Endothelial cell of umbilical vein (primary cell): ENCODE results near the gene HSD3B7. TPM values are rescaled to one million over a fixed set of nuclear protein-coding genes. Genes with fewer than 3 reads are reported as not detected.

ENCODE experiments used
- BruUV-seq: library from RNA; stranded (reverse); fragments of 400-500 nt; replicated peaks from 2 replicates; lab custom pipeline; 2021; lab: Mats Ljungman, UMichigan
- CTCF ChIA-PET: fragments of 300-600, 350-600 bp; sonication (Branson Sonifier 250); formaldehyde crosslinking; loops from one replicate; lab custom pipeline; 2021; ENCODE audit warnings: antibody characterized with exemption, inconsistent platforms; lab: Charles Lee
- POLR2A ChIA-PET: fragments of 300-600, 350-600 bp; sonication (Branson Sonifier 250); formaldehyde crosslinking; loops from one replicate; lab custom pipeline; 2021; ENCODE audit warnings: antibody characterized with exemption, inconsistent platforms; lab: Charles Lee
- DNase-seq: peaks from one replicate; pipeline ENCODE4 v3.0.0-alpha.2; 2011; ENCODE audit warnings: low read depth, low spot score
- FAIRE-seq: peaks from 2 replicates; lab custom pipeline; 2011; peaks lifted over from hg19 to GRCh38; lab: Jason Lieb, UNC
- H2AFZ ChIP-seq: 2 replicates; pipeline ENCODE4 v1.6.0; 2012; ENCODE audit warnings: low read depth, low read length, control low read depth, inconsistent platforms
- H3K27ac ChIP-seq: 2 replicates; pipeline ENCODE4 v1.5.1; 2011; ENCODE audit warnings: low read depth, mild to moderate bottlenecking, control low read depth, low read length, moderate library complexity; ENCODE audit not compliant: insufficient read depth
- H3K27me3 ChIP-seq, 2 experiments: 2 replicates each; pipeline versions ENCODE4 v1.6.0 to v1.6.1; 2011; ENCODE audit warnings: low read length in 2 of 2, mixed read lengths in 1 of 2; ENCODE audit not compliant: control insufficient read depth in 2 of 2, insufficient read depth in 2 of 2
- H3K36me3 ChIP-seq, 2 experiments: 2 replicates in 1 of 2; 3 replicates in 1 of 2; pipeline ENCODE4 v1.5.1; 2011; ENCODE audit warnings: low read length in 2 of 2, mild to moderate bottlenecking in 1 of 2, moderate library complexity in 1 of 2; ENCODE audit not compliant: control insufficient read depth in 2 of 2, insufficient read depth in 2 of 2; ENCODE audit errors: extremely low read depth in 1 of 2
- H3K4me1 ChIP-seq: 3 replicates; pipeline ENCODE4 v1.5.1; 2011; ENCODE audit warnings: mild to moderate bottlenecking, low read length; ENCODE audit not compliant: control insufficient read depth, insufficient read depth; ENCODE audit errors: extremely low read depth
- H3K4me2 ChIP-seq: 2 replicates; pipeline ENCODE4 v1.6.1; 2011; ENCODE audit warnings: low read length, control low read depth, mixed read lengths; ENCODE audit not compliant: insufficient read depth
- H3K4me3 ChIP-seq, 3 experiments: fragments of 200-600 bp in 1 of 3; sonication (generic), shearing (Covaris generic) in 1 of 3; replicated peaks in 1 of 3; 2 replicates each; pipeline ENCODE4 v1.5.1; 2011 to 2016; ENCODE audit warnings: control low read depth in 3 of 3, low read length in 3 of 3, mild to moderate bottlenecking in 2 of 3, inconsistent platforms in 1 of 3, low read depth in 1 of 3, moderate library complexity in 1 of 3; ENCODE audit not compliant: insufficient read depth in 1 of 3
- H3K79me2 ChIP-seq: 2 replicates; pipeline ENCODE4 v1.6.0; 2012; ENCODE audit warnings: low read length, inconsistent platforms; ENCODE audit not compliant: control insufficient read depth, insufficient read depth
- H3K9ac ChIP-seq: replicated peaks from 2 replicates; pipeline ENCODE3; 2011; ENCODE audit warnings: low read length, control low read depth; ENCODE audit not compliant: insufficient read depth; ENCODE audit errors: extremely low read depth
- H3K9me1 ChIP-seq: replicated peaks from 3 replicates; pipeline ENCODE4 v1.6.0; 2011; ENCODE audit warnings: mild to moderate bottlenecking, low read length; ENCODE audit not compliant: control insufficient read depth, insufficient read depth; ENCODE audit errors: extremely low read depth
- H3K9me3 ChIP-seq: replicated peaks from 2 replicates; pipeline ENCODE4 v1.5.1; 2012; ENCODE audit warnings: low read length, inconsistent platforms; ENCODE audit not compliant: control insufficient read depth, insufficient read depth
- H4K20me1 ChIP-seq: replicated peaks from 2 replicates; pipeline ENCODE3; 2011; ENCODE audit warnings: mild to moderate bottlenecking, low read length; ENCODE audit not compliant: control insufficient read depth, insufficient read depth; ENCODE audit errors: extremely low read depth
- CTCF ChIP-seq, 2 donors: IDR thresholded peaks; 1 replicate in 1 of 2; 2 replicates in 1 of 2; pipeline ENCODE4 v1.5.1; 2011; ENCODE audit warnings: low read length in 2 of 2, mild to moderate bottlenecking in 2 of 2, moderate library complexity in 2 of 2, control low read depth in 1 of 2, inconsistent platforms in 1 of 2, low read depth in 1 of 2; ENCODE audit not compliant: insufficient read depth in 1 of 2; ENCODE audit errors: extremely low read depth in 1 of 2
- EZH2 ChIP-seq: IDR thresholded peaks from 2 replicates; pipeline ENCODE4 v1.6.1; 2012; ENCODE audit warnings: borderline replicate concordance, low read depth, mild to moderate bottlenecking, moderate library complexity, low read length, inconsistent platforms; ENCODE audit not compliant: severe bottlenecking
- FOS ChIP-seq: IDR thresholded peaks from 2 replicates; pipeline ENCODE4 v1.6.1; 2011; ENCODE audit warnings: mild to moderate bottlenecking, low read length, moderate library complexity, borderline replicate concordance; ENCODE audit not compliant: insufficient read depth
- GATA2 ChIP-seq: IDR thresholded peaks from 2 replicates; pipeline ENCODE4 v1.7.0; 2011; ENCODE audit warnings: low read depth, mild to moderate bottlenecking, moderate library complexity, mixed read lengths, low read length; ENCODE audit not compliant: insufficient read length, insufficient read depth
- JUN ChIP-seq: IDR thresholded peaks from 2 replicates; pipeline ENCODE4 v1.6.1; 2011; ENCODE audit warnings: borderline replicate concordance, low read depth; ENCODE audit not compliant: insufficient read length, insufficient read depth
- MAX ChIP-seq: IDR thresholded peaks from 2 replicates; pipeline ENCODE4 v1.6.1; 2011; ENCODE audit not compliant: insufficient read depth, insufficient read length
- MYC ChIP-seq: IDR thresholded peaks from one replicate; pipeline ENCODE4 v1.6.1; 2011; ENCODE audit warnings: mild to moderate bottlenecking, low read depth, low read length
- POLR2A ChIP-seq: IDR thresholded peaks from 2 replicates; pipeline ENCODE4 v1.6.1; 2012; ENCODE audit warnings: low read depth, mild to moderate bottlenecking, control low read depth, low read length
- POLR2AphosphoS5 ChIP-seq: IDR thresholded peaks from 2 replicates; pipeline ENCODE4 v1.6.1; 2012; ENCODE audit warnings: low read depth, mild to moderate bottlenecking, control low read depth, low read length, moderate library complexity; ENCODE audit not compliant: insufficient read depth
- dilution Hi-C: fragments of 300-500 bp; cut with MboI; formaldehyde crosslinking; loops from one replicate; pipeline ENCODE4 v1.15.0; 2019; ENCODE audit warnings: low sequenced_read_pairs; ENCODE audit not compliant: extremely low pct_ligation_motif_present
- intact Hi-C: fragments of 100-400 bp; cut with micrococcal nuclease; formaldehyde crosslinking; loops from one replicate; pipeline ENCODE4 v1.10.0; 2022
- polyA plus RNA-seq, 4 experiments: library from polyadenylated mRNA; depleted of rRNA in 3 of 4; stranded (reverse) in 3 of 4; unstranded in 1 of 4; fragments of >200 nt; gene quantifications; 2 replicates each; pipeline versions ENCODE4 v1.2.1 to v1.2.3, GENCODE V29; 2011 to 2012; ENCODE audit warnings: missing spikeins in 1 of 4
- total RNA-seq: library from RNA; stranded (reverse); gene quantifications from 2 replicates; pipeline ENCODE4 v1.2.3, GENCODE V29; 2021

The HSD3B7 gene
- total and polyA plus RNA-seq, 2 donors (not counting 3 experiments of a cell fraction or from before 2014, with no cell fraction given) = 3.5 to 4.8 TPM

DNA sequence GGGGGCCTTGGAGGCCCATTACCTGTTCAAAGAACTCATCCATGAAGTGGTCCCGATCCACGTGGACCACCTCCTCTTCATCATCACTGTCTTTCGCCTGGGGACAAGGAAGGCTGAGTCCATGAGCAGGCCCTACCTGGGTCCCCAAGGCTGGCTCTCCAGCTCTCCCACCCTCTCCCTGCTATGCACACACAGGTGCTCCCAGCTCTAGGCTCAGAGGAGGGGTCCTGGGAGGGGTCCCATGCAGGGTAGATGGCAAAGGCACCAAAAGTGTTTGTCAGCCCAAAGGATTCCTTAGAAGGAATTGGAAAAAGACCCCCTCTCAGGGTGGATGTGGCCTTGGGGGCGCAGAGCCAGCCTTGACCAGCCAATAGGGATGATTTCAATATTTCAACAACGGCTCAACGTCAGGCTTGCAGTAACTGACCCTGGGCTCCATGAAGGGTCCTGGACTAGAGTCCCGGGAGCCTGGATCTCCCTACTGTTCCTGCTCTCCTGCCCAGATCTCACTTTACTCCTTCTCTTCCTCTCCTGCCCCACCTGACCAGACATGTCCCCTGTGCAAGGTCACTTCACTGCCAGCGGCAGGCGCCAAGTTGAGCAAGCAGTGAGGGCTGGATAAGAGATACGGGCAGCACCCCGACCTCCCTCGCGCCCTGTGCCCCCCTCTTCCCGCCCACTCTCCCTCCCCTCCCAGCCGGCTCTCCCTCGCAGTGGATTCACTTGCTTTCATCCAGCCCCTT lies 16.7 kb downstream of the HSD3B7 start:
- no TSS peak for BruUV-seq

More for the DNA sequence above, 16.7 kb downstream of the HSD3B7 start:
- H3K27ac ChIP-seq = no peak overlapping the region
- TF ChIP-seq MAX (no peak), MYC (no peak), CTCF (IDR thresholded peaks at IDR 0.05; ENCODE audit: extremely low read depth in 1 of 2, insufficient read depth in 1 of 2, low read depth in 1 of 2, low read length in 2 of 2) (no peak), POLR2AphosphoS5 (no peak), FOS (no peak), EZH2 (no peak), GATA2 (no peak), POLR2A (no peak), JUN (no peak)
- ChIA-PET CTCF (interaction anchor here (1.1 kb wide), 1 partner anchor 17 kb away, joined by 3 read pairs; the partner anchor contains the start of gene HSD3B7), POLR2A (no interaction called here)
- no peaks in the 10 kb centered on the region for H3K9me1 ChIP-seq
- H3K4me3 ChIP-seq = no peak overlapping the region
- dilution Hi-C loops = no loop called here
- H3K27me3 ChIP-seq = peaks cover 0 to 2% of the 10 kb centered on the region in 2 experiments
- no peaks in the 10 kb centered on the region for H3K9me3 ChIP-seq
- H3K79me2 ChIP-seq = no peaks in the 10 kb centered on the region
- intact Hi-C loops = no loop called here
- DNase-seq (no peak), FAIRE-seq (no peak)
- H4K20me1 ChIP-seq = no peaks in the 10 kb centered on the region
- H2AFZ ChIP-seq = no peak overlapping the region
- no peak overlapping the region for H3K4me2 ChIP-seq
- H3K9ac ChIP-seq = no peak overlapping the region
- no peaks in the 10 kb centered on the region for H3K36me3 ChIP-seq
- no peaks in the 10 kb centered on the region for H3K4me1 ChIP-seq
